Thyroid gland (tissue), 4 donors: Measurements from ENCODE around the gene AP1M2.

Experiments
- POLR2A ChIP-seq, 2 donors: fragments of 450-650 bp; IDR thresholded peaks; one replicate each; pipeline ENCODE4 v1.6.1; 2017; ENCODE audit warnings: antibody characterized with exemption in 2 of 2, mild to moderate bottlenecking in 2 of 2, moderate library complexity in 1 of 2
- TF ChIP-seq, protein P1 (sequence below), 6 experiments: fragments of 200-600 bp in 3 of 6; fragments of 450-650 bp in 3 of 6; sonication (generic) in 3 of 6; IDR thresholded peaks; one replicate each; pipeline ENCODE4 v1.5.1; 2016 to 2019; ENCODE audit warnings: antibody characterized with exemption in 6 of 6, mild to moderate bottlenecking in 2 of 6, inconsistent platforms in 1 of 6, moderate library complexity in 1 of 6

DNA sequence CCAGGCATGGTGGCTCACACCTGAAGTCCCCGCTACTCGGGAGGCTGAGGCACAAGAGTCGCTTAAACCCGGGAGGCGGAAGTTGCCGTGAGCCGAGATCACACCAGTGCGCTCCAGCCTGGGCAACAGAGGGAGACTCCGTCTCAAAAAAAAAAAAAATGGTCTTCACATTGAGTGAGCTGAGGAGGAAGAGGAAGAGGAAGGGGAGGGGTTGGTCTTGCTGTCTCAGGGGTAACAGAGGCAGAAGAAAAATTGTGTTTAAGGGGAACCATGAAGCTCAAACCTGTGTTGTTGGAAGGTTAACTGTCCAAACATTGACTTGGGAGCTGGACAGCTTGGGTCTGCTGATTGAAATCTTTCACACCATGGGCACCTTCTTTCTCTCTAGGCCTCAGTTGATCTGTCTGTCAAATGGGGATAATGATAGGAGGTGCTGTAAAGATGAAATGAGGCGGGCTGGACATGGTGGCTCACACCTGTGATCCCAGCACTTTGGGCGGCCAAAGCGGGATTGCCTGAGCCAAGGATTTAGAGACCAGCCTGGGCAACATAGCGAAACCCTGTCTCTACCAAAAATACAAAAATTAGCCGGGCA is 28.4 kb upstream of the AP1M2 start:
- TF ChIP-seq, protein P1, sequence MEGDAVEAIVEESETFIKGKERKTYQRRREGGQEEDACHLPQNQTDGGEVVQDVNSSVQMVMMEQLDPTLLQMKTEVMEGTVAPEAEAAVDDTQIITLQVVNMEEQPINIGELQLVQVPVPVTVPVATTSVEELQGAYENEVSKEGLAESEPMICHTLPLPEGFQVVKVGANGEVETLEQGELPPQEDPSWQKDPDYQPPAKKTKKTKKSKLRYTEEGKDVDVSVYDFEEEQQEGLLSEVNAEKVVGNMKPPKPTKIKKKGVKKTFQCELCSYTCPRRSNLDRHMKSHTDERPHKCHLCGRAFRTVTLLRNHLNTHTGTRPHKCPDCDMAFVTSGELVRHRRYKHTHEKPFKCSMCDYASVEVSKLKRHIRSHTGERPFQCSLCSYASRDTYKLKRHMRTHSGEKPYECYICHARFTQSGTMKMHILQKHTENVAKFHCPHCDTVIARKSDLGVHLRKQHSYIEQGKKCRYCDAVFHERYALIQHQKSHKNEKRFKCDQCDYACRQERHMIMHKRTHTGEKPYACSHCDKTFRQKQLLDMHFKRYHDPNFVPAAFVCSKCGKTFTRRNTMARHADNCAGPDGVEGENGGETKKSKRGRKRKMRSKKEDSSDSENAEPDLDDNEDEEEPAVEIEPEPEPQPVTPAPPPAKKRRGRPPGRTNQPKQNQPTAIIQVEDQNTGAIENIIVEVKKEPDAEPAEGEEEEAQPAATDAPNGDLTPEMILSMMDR (IDR thresholded peaks at IDR 0.05): no peak
- no peak for TF ChIP-seq POLR2A (IDR thresholded peaks at IDR 0.05)
